ENCODE measurements around the gene TTLL6.
"Not testable (repeated sequence)": the region's sequence is repeated elsewhere in the genome, so short reads cannot be mapped to it uniquely, and the experiment has no call there.

TTLL6 gene

GRCh38 chr17:48722915-48723422, 94.1 kb downstream of the TTLL6 start, which contains the start of gene PRAC2:
TSS of gene PRAC2 (plus strand) at chr17:48723185. CDS start at chr17:48724411, 1,226 bp downstream.
- no peak for DNase-seq (ENCODE audit: low spot score)

GRCh38 chr17:48722201-48722907, 94.7 kb downstream of the TTLL6 start, which contains the start of gene PRAC1:
TSS of gene PRAC1 (minus strand) at chr17:48722518. CDS start at chr17:48722392, 126 bp downstream.
- no peak for DNase-seq (ENCODE audit: low spot score)

GRCh38 chr17:48721009-48721402, 96.0 kb downstream of the TTLL6 start:
- no peak for DNase-seq (ENCODE audit: low spot score)

- peak; percentile 26 for DNase-seq (ENCODE audit: low spot score)
Observed at GRCh38 chr17:48720266-48721008, 96.6 kb downstream of the TTLL6 start.

GRCh38 chr17:48719642-48720265, 97.3 kb downstream of the TTLL6 start:
- no peak for DNase-seq (ENCODE audit: low spot score)

GRCh38 chr17:48718761-48719641, 98.0 kb downstream of the TTLL6 start:
- DNase-seq (ENCODE audit: low spot score): no peak

GRCh38 chr17:48718227-48718760, 98.7 kb downstream of the TTLL6 start:
- DNase-seq (ENCODE audit: low spot score): no peak

- DNase-seq (ENCODE audit: low spot score): no peak
Observed at GRCh38 chr17:48717367-48718226, 99.4 kb downstream of the TTLL6 start.

- not testable (repeated sequence) for DNase-seq (ENCODE audit: low spot score)
Observed at GRCh38 chr17:48716549-48716948, 100.5 kb downstream of the TTLL6 start.

- no peak for DNase-seq (ENCODE audit: low spot score)
Observed at GRCh38 chr17:48715496-48716399, 101.3 kb downstream of the TTLL6 start.

Measured in NAMALWA (cell line).